HepG2 (cell line): ENCODE measurements around the gene LIF. TPM values are rescaled to one million over a fixed set of nuclear protein-coding genes. Genes with fewer than 3 reads are reported as not detected.

Experiments
- ATAC-seq: fragments of 200-7000 bp; cut with Tn5 transposase; 3 replicates; pipeline ENCODE4 v1.9.1; 2020; ENCODE audit warnings: mild to moderate bottlenecking, moderate library complexity
- BruUV-seq: library from RNA; stranded (reverse); fragments of 400-500 nt; replicated peaks from 2 replicates; lab custom pipeline; 2021; lab: Mats Ljungman, UMichigan
- CTCF ChIA-PET: fragments of 300-600 bp; formaldehyde crosslinking; extraction: SDS; loops from one replicate; lab custom pipeline; 2021; ENCODE audit warnings: low total read pairs, inconsistent platforms, low intra/inter-chr PET ratio; lab: Yijun Ruan, JAX
- POLR2A ChIA-PET: fragments of 350-600 bp; sonication (Branson Sonifier 250); formaldehyde crosslinking; loops from one replicate; lab custom pipeline; 2020; ENCODE audit warnings: antibody characterized with exemption, inconsistent platforms; lab: Yijun Ruan, JAX
- DNase-seq: peaks from one replicate; pipeline ENCODE4 v3.0.0-alpha.2; 2015; ENCODE audit warnings: low spot score
- FAIRE-seq: peaks from 3 replicates; lab custom pipeline; 2011; peaks lifted over from hg19 to GRCh38; lab: Jason Lieb, UNC
- H2AFZ ChIP-seq: one replicate; pipeline ENCODE4 v1.6.1; 2011; ENCODE audit warnings: low read length, inconsistent platforms
- H3K27ac ChIP-seq: fragments of 300-600 bp; 3 replicates; pipeline ENCODE4 v1.8.0; 2011; ENCODE audit warnings: mixed run types, mild to moderate bottlenecking, mixed read lengths, low read length, inconsistent platforms; ENCODE audit not compliant: insufficient read depth; ENCODE audit errors: extremely low read length
- H3K27me3 ChIP-seq, 2 experiments: fragments of 200-600 bp in 1 of 2; 2 replicates in 1 of 2; 3 replicates in 1 of 2; pipeline versions ENCODE4 v1.6.0 to v1.8.0; 2011; ENCODE audit warnings: low read length in 2 of 2, mild to moderate bottlenecking in 2 of 2, moderate library complexity in 2 of 2, inconsistent platforms in 1 of 2; ENCODE audit not compliant: insufficient read depth in 2 of 2, control insufficient read depth in 1 of 2
- H3K36me3 ChIP-seq, 2 experiments: fragments of 200-600 bp in 1 of 2; replicated peaks in 1 of 2; 2 replicates in 1 of 2; 3 replicates in 1 of 2; pipeline versions ENCODE4 v1.5.1 to v1.8.0; 2011; ENCODE audit warnings: low read length in 2 of 2, inconsistent platforms in 1 of 2; ENCODE audit not compliant: insufficient read depth in 2 of 2, control insufficient read depth in 1 of 2
- H3K4me1 ChIP-seq: 2 replicates; pipeline ENCODE4 v1.5.1; 2012; ENCODE audit warnings: low read length, inconsistent platforms; ENCODE audit not compliant: insufficient read depth
- H3K4me2 ChIP-seq: 2 replicates; pipeline ENCODE4 v1.6.0; 2011; ENCODE audit warnings: low read depth, low read length, inconsistent platforms
- H3K4me3 ChIP-seq, 3 experiments: fragments of 200-600 bp in 1 of 3; sonication (generic), shearing (Covaris generic) in 1 of 3; replicated peaks in 1 of 3; 2 replicates each; pipeline ENCODE4 v1.5.1; 2011 to 2016; ENCODE audit warnings: low read length in 3 of 3, inconsistent platforms in 2 of 3, low read depth in 2 of 3, mild to moderate bottlenecking in 2 of 3, control low read depth in 1 of 3, mixed read lengths in 1 of 3; ENCODE audit not compliant: insufficient read depth in 1 of 3
- H3K79me2 ChIP-seq: one replicate; pipeline ENCODE4 v1.6.1; 2011; ENCODE audit warnings: low read length, inconsistent platforms; ENCODE audit not compliant: insufficient read depth
- H3K9ac ChIP-seq: 2 replicates; pipeline ENCODE4 v1.6.0; 2011; ENCODE audit warnings: mild to moderate bottlenecking, low read depth, low read length, inconsistent platforms; ENCODE audit not compliant: insufficient read depth
- H3K9me3 ChIP-seq: 2 replicates; pipeline ENCODE4 v1.5.1; 2012; ENCODE audit warnings: mild to moderate bottlenecking, low read length
- H4K20me1 ChIP-seq: 2 replicates; pipeline ENCODE4 v1.6.0; 2011; ENCODE audit warnings: inconsistent platforms, mild to moderate bottlenecking, low read length, moderate library complexity; ENCODE audit not compliant: insufficient read depth
- BCL6 ChIP-seq: IDR thresholded peaks from 2 replicates; pipeline ENCODE4 v1.6.1; 2016; ENCODE audit warnings: missing genetic modification reagents, missing compliant biosample characterization
- BRD4 ChIP-seq: sonication (generic); formaldehyde crosslinking; IDR thresholded peaks from 2 replicates; pipeline ENCODE4 v1.4.0; 2020; ENCODE audit warnings: missing genetic modification reagents
- KAT7 ChIP-seq: IDR thresholded peaks from 2 replicates; pipeline ENCODE4 v1.6.1; 2018; ENCODE audit warnings: borderline replicate concordance, missing compliant biosample characterization
- LCORL ChIP-seq, 2 experiments: fragments of 450-650 bp in 1 of 2; sonication (generic) in 1 of 2; formaldehyde crosslinking in 1 of 2; IDR thresholded peaks; 2 replicates each; pipeline versions ENCODE4 v1.5.0 to v1.6.1; 2017 to 2020; ENCODE audit warnings: antibody characterized with exemption in 1 of 2, missing genetic modification reagents in 1 of 2
- MED1 ChIP-seq: sonication (generic); formaldehyde crosslinking; IDR thresholded peaks from 2 replicates; pipeline ENCODE4 v1.4.0; 2020; ENCODE audit warnings: missing genetic modification reagents
- MIER3 ChIP-seq: IDR thresholded peaks from 2 replicates; pipeline ENCODE4 v1.6.1; 2016; ENCODE audit warnings: missing compliant biosample characterization, borderline replicate concordance
- SP2 ChIP-seq: sonication (generic); formaldehyde crosslinking; IDR thresholded peaks from 2 replicates; pipeline ENCODE4 v1.5.1; 2020; ENCODE audit warnings: mild to moderate bottlenecking, missing genetic modification reagents
- ZFX ChIP-seq: sonication (generic); formaldehyde crosslinking; IDR thresholded peaks from 2 replicates; pipeline ENCODE4 v1.4.0; 2020; ENCODE audit warnings: mild to moderate bottlenecking, low read depth, missing genetic modification reagents, moderate library complexity
- ZIK1 ChIP-seq: sonication (generic); formaldehyde crosslinking; IDR thresholded peaks from 2 replicates; pipeline ENCODE4 v1.5.0; 2020; ENCODE audit warnings: mild to moderate bottlenecking, low read depth, missing genetic modification reagents, borderline replicate concordance
- ZNF354B ChIP-seq: sonication (generic); formaldehyde crosslinking; IDR thresholded peaks from 2 replicates; pipeline ENCODE4 v1.8.0; 2022; ENCODE audit warnings: mild to moderate bottlenecking, missing genetic modification reagents
- ZNF367 ChIP-seq: sonication (generic); formaldehyde crosslinking; IDR thresholded peaks from 2 replicates; pipeline ENCODE4 v1.4.0; 2020; ENCODE audit warnings: missing genetic modification reagents, borderline replicate concordance
- ZNF460 ChIP-seq: sonication (generic); formaldehyde crosslinking; IDR thresholded peaks from 2 replicates; pipeline ENCODE4 v1.5.1; 2020; ENCODE audit warnings: missing genetic modification reagents, mild to moderate bottlenecking, borderline replicate concordance
- ZNF557 ChIP-seq: sonication (generic); formaldehyde crosslinking; IDR thresholded peaks from 2 replicates; pipeline ENCODE4 v1.4.0; 2020; ENCODE audit warnings: missing genetic modification reagents
- ZSCAN31 ChIP-seq: sonication (generic); formaldehyde crosslinking; IDR thresholded peaks from 2 replicates; pipeline ENCODE4 v1.5.0; 2020; ENCODE audit warnings: low read depth, mild to moderate bottlenecking, missing genetic modification reagents
- WGBS: methylation state at CpG from one replicate; pipeline ENCODE4 v1.1.6; 2017; ENCODE audit warnings: low lambda C conversion rate; 5-methylcytosine and 5-hydroxymethylcytosine counted together
- in situ Hi-C: cut with HindIII; loops from 2 replicates; pipeline ENCODE4 v1.10.0; 2017; ENCODE audit warnings: low pct_unique_long_range_greater_than_20kb; ENCODE audit not compliant: extremely low pct_ligation_motif_present
- intact Hi-C: fragments of 100-400 bp; cut with micrococcal nuclease; formaldehyde crosslinking; loops from one replicate; pipeline ENCODE4 v1.10.0; 2022; ENCODE audit not compliant: unreplicated experiment
- polyA plus RNA-seq, 8 experiments: library from polyadenylated mRNA; depleted of rRNA in 3 of 8; stranded (reverse) in 7 of 8; unstranded in 1 of 8; fragments of >200 nt; fragmentation: Illumina TruSeq in 4 of 8; extraction: Trizol in 4 of 8; gene quantifications; 2 replicates each; pipeline versions ENCODE4 v1.2.1 to v1.2.3, GENCODE V29; 2011 to 2016; ENCODE audit warnings: low read depth in 4 of 8, missing spikeins in 1 of 8, mixed read lengths in 1 of 8; ENCODE audit not compliant: insufficient read depth in 1 of 8
- total RNA-seq, 5 experiments: library from RNA; depleted of rRNA; stranded (reverse); fragments of >200 nt; fragmentation: Illumina TruSeq; extraction: Trizol; gene quantifications; 2 replicates each; pipeline ENCODE4 v1.2.3, GENCODE V29; 2016; ENCODE audit warnings: low read depth in 1 of 5
- TF ChIP-seq, protein P1 (sequence below), 2 experiments: sonication (generic) in 1 of 2; formaldehyde crosslinking in 1 of 2; IDR thresholded peaks; 2 replicates each; pipeline versions ENCODE4 v1.4.0 to v1.6.1; 2016 to 2020; ENCODE audit warnings: borderline replicate concordance in 1 of 2, low read depth in 1 of 2, mild to moderate bottlenecking in 1 of 2, missing genetic modification reagents in 1 of 2
- TF ChIP-seq, protein P2 (sequence below): sonication (generic); formaldehyde crosslinking; conservative IDR thresholded peaks from 2 replicates; pipeline ENCODE4 v1.5.0; 2020; ENCODE audit warnings: missing genetic modification reagents
- TF ChIP-seq, protein P3 (sequence below): sonication (generic); formaldehyde crosslinking; IDR thresholded peaks from 2 replicates; pipeline ENCODE4 v1.9.0; 2022; ENCODE audit warnings: missing genetic modification reagents, mild to moderate bottlenecking, borderline replicate concordance

The LIF gene
- total and polyA plus RNA-seq, 2 of the 13 experiments (the other 11 are each of a cell fraction or from before 2014, with no cell fraction given): 3.6 to 8.5 TPM

DNA sequence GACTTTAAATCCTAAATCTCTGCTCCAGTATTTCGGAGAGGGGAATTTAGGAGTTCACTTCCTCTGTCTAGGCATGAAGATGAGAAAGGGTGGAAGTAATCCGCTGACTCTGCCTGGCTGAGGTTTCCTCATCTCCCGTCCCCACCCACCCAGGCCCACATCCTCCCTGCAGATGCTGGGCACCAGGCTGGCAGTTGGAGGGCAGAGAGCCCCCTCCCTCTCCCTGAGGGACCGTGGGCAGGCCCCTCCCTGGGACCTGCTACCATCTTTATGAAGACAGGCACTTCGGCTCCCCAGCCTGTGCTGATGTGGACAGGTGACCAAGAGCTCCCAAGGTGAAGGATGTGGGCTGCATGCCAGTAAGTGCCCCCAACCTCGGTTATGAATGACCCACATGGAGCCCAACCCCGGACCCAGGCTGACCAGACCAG is 36.1 kb upstream of the LIF start (continued):
- no peak for TF ChIP-seq ZNF460
- TF ChIP-seq, protein P1, sequence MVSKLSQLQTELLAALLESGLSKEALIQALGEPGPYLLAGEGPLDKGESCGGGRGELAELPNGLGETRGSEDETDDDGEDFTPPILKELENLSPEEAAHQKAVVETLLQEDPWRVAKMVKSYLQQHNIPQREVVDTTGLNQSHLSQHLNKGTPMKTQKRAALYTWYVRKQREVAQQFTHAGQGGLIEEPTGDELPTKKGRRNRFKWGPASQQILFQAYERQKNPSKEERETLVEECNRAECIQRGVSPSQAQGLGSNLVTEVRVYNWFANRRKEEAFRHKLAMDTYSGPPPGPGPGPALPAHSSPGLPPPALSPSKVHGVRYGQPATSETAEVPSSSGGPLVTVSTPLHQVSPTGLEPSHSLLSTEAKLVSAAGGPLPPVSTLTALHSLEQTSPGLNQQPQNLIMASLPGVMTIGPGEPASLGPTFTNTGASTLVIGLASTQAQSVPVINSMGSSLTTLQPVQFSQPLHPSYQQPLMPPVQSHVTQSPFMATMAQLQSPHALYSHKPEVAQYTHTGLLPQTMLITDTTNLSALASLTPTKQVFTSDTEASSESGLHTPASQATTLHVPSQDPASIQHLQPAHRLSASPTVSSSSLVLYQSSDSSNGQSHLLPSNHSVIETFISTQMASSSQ (IDR thresholded peaks at IDR 0.05; ENCODE audit: low read depth): no peak
- TF ChIP-seq, protein P1 (CRISPR knock-in tag; IDR thresholded peaks at IDR 0.05; ENCODE audit: borderline replicate concordance): no peak
- TF ChIP-seq ZFX (CRISPR knock-in tag): no peak
- no peak for TF ChIP-seq MED1 (CRISPR knock-in tag)
- no peak for TF ChIP-seq MIER3
- TF ChIP-seq ZNF354B (CRISPR knock-in tag): no peak
- TF ChIP-seq, protein P2, sequence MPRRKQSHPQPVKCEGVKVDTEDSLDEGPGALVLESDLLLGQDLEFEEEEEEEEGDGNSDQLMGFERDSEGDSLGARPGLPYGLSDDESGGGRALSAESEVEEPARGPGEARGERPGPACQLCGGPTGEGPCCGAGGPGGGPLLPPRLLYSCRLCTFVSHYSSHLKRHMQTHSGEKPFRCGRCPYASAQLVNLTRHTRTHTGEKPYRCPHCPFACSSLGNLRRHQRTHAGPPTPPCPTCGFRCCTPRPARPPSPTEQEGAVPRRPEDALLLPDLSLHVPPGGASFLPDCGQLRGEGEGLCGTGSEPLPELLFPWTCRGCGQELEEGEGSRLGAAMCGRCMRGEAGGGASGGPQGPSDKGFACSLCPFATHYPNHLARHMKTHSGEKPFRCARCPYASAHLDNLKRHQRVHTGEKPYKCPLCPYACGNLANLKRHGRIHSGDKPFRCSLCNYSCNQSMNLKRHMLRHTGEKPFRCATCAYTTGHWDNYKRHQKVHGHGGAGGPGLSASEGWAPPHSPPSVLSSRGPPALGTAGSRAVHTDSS (CRISPR knock-in tag): no peak

DNA sequence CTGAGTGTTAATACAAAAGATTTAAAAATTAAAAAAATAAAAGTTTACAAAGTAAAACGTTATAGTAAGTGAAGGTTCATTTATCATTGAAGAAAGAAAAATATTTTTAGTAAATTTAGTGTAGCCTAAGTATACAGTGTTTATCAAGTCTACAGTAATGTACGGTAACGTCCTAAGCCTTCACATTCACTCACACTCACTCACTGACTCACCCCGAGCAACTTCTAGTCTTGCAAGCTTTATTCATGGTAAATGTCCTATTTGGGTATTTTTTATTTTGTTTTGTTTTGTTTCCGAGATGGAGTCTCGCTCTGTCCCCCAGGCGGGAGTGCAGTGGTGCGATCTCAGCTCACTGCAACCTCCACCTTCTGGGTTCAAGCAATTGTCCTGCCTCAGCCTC is 33.9 kb upstream of the LIF start:
- in situ Hi-C loops: no loop called here
- POLR2A ChIA-PET: no interaction called here
- TF ChIP-seq ZIK1 (no peak), LCORL (IDR thresholded peaks at IDR 0.05) (no peak), LCORL (CRISPR knock-in tag; IDR thresholded peaks at IDR 0.05) (no peak), SP2 (no peak), ZNF367 (CRISPR knock-in tag) (no peak), ZNF557 (no peak), BRD4 (no peak), BCL6 (CRISPR knock-in tag) (no peak), KAT7 (CRISPR knock-in tag) (no peak), ZSCAN31 (no peak)
- TF ChIP-seq, protein P3, sequence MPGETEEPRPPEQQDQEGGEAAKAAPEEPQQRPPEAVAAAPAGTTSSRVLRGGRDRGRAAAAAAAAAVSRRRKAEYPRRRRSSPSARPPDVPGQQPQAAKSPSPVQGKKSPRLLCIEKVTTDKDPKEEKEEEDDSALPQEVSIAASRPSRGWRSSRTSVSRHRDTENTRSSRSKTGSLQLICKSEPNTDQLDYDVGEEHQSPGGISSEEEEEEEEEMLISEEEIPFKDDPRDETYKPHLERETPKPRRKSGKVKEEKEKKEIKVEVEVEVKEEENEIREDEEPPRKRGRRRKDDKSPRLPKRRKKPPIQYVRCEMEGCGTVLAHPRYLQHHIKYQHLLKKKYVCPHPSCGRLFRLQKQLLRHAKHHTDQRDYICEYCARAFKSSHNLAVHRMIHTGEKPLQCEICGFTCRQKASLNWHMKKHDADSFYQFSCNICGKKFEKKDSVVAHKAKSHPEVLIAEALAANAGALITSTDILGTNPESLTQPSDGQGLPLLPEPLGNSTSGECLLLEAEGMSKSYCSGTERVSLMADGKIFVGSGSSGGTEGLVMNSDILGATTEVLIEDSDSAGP: no peak

More for the DNA sequence above, 33.9 kb upstream of the LIF start:
- no TSS peak for BruUV-seq
- intact Hi-C loops: no loop called here
- H2AFZ ChIP-seq: no peak overlapping the region
- H3K27ac ChIP-seq: no peak overlapping the region
- H3K79me2 ChIP-seq: no peaks in the 10 kb centered on the region
- H3K36me3 ChIP-seq: no peaks in the 10 kb centered on the region
- H3K4me1 ChIP-seq: peaks cover 11% of the 10 kb centered on the region; the same call in 1 of the 2 replicates
- ATAC-seq (no peak), DNase-seq (no peak), FAIRE-seq (no peak)
- no peaks in the 10 kb centered on the region for H4K20me1 ChIP-seq
- H3K27me3 ChIP-seq: peaks cover 1 to 10% of the 10 kb centered on the region in 2 experiments; a peak in 3 of 5 replicates
- whole genome bisulfite sequencing: 53% methylated on average over 8 of the region's 8 CpGs
- no peak overlapping the region for H3K4me2 ChIP-seq
- H3K4me3 ChIP-seq: no peak overlapping the region
- CTCF ChIA-PET: no interaction called here
- no peaks in the 10 kb centered on the region for H3K9me3 ChIP-seq
- no peak overlapping the region for H3K9ac ChIP-seq
